ENCODE data around the gene MTA1.

The MTA1 gene

GRCh38 chr14:105475269-105476096 lies 55.9 kb downstream of the MTA1 start:
- peaks cover 43% of the 10 kb centered on the region for H3K27me3 ChIP-seq (replicated peaks; ENCODE audit: insufficient read depth, low read length)
- H3K9ac ChIP-seq (ENCODE audit: low read length), result no peak overlapping the region
- no peaks in the 10 kb centered on the region for H4K20me1 ChIP-seq (ENCODE audit: insufficient read depth, low read length)
- no peaks in the 10 kb centered on the region for H3F3A ChIP-seq (ENCODE audit: insufficient read depth, low read length)
- H3K27ac ChIP-seq (ENCODE audit: low read length), result no peak overlapping the region
- peak overlapping the region; percentile 24; the same call in 1 of the 2 replicates for H3K4me2 ChIP-seq (ENCODE audit: low read depth, low read length)
- TF ChIP-seq EZH2phosphoT487 (IDR thresholded peaks at IDR 0.05; ENCODE audit: low read length) (no peak), CTCF (IDR thresholded peaks at IDR 0.05; ENCODE audit: low read length) (no peak), EZH2 (optimal IDR thresholded peaks at IDR 0.05; ENCODE audit: low read depth, low read length) (no peak)
- no peaks in the 10 kb centered on the region for H3K4me1 ChIP-seq (ENCODE audit: low read length)
- no peaks in the 10 kb centered on the region for H3K9me2 ChIP-seq (replicated peaks; ENCODE audit: insufficient read depth, low read length)
- H3K79me2 ChIP-seq (ENCODE audit: low read length), result no peaks in the 10 kb centered on the region
- no peaks in the 10 kb centered on the region for H3K36me3 ChIP-seq (replicated peaks; ENCODE audit: insufficient read depth, low read length)
- H2AFZ ChIP-seq (ENCODE audit: low read length), result no peak overlapping the region
- no peak overlapping the region for H3K4me3 ChIP-seq (ENCODE audit: low read length)
- DNase-seq, result no peak
- no peaks in the 10 kb centered on the region for H3K9me3 ChIP-seq (replicated peaks; ENCODE audit: insufficient read depth, low read length)

GRCh38 chr14:105476097-105476830 lies 56.6 kb downstream of the MTA1 start:
- Histone ChIP-seq H3K4me3 (ENCODE audit: low read length) (no peak overlapping the region), H3K4me2 (ENCODE audit: low read depth, low read length) (no peak overlapping the region), H3K9me3 (replicated peaks; ENCODE audit: insufficient read depth, low read length) (no peaks in the 10 kb centered on the region), H3K9ac (ENCODE audit: low read length) (no peak overlapping the region), H3K79me2 (ENCODE audit: low read length) (no peaks in the 10 kb centered on the region), H2AFZ (ENCODE audit: low read length) (no peak overlapping the region), H3F3A (ENCODE audit: insufficient read depth, low read length) (no peaks in the 10 kb centered on the region), H3K27ac (ENCODE audit: low read length) (no peak overlapping the region), H3K27me3 (replicated peaks; ENCODE audit: insufficient read depth, low read length) (peaks cover 43% of the 10 kb centered on the region), H3K9me2 (replicated peaks; ENCODE audit: insufficient read depth, low read length) (no peaks in the 10 kb centered on the region), H3K36me3 (replicated peaks; ENCODE audit: insufficient read depth, low read length) (no peaks in the 10 kb centered on the region), H4K20me1 (ENCODE audit: insufficient read depth, low read length) (no peaks in the 10 kb centered on the region), H3K4me1 (ENCODE audit: low read length) (no peaks in the 10 kb centered on the region)
- DNase-seq, result no peak
- TF ChIP-seq CTCF (IDR thresholded peaks at IDR 0.05; ENCODE audit: low read length) (no peak), EZH2phosphoT487 (IDR thresholded peaks at IDR 0.05; ENCODE audit: low read length) (no peak)

- H3K4me1 ChIP-seq (ENCODE audit: low read length), result 0 out of 2 replicates have a peak, but pooled peaks cover under 1% of the 10 kb centered on the region
- TF ChIP-seq EZH2 (optimal IDR thresholded peaks at IDR 0.05; ENCODE audit: low read depth, low read length) (no peak), CTCF (IDR thresholded peaks at IDR 0.05; ENCODE audit: low read length) (no peak), EZH2phosphoT487 (IDR thresholded peaks at IDR 0.05; ENCODE audit: low read length) (no peak)
- H3K27ac ChIP-seq (ENCODE audit: low read length), result no peak overlapping the region
- no peak for DNase-seq
- H3K36me3 ChIP-seq (replicated peaks; ENCODE audit: insufficient read depth, low read length), result no peaks in the 10 kb centered on the region
- H2AFZ ChIP-seq (ENCODE audit: low read length), result no peak overlapping the region
- no peak overlapping the region for H3K4me3 ChIP-seq (ENCODE audit: low read length)
- H4K20me1 ChIP-seq (ENCODE audit: insufficient read depth, low read length), result no peaks in the 10 kb centered on the region
- no peaks in the 10 kb centered on the region for H3F3A ChIP-seq (ENCODE audit: insufficient read depth, low read length)
- no peak overlapping the region for H3K9ac ChIP-seq (ENCODE audit: low read length)
- H3K9me2 ChIP-seq (replicated peaks; ENCODE audit: insufficient read depth, low read length), result no peaks in the 10 kb centered on the region
- peaks cover 43% of the 10 kb centered on the region for H3K27me3 ChIP-seq (replicated peaks; ENCODE audit: insufficient read depth, low read length)
- no peaks in the 10 kb centered on the region for H3K9me3 ChIP-seq (replicated peaks; ENCODE audit: insufficient read depth, low read length)
- no peaks in the 10 kb centered on the region for H3K79me2 ChIP-seq (ENCODE audit: low read length)
- no peak overlapping the region for H3K4me2 ChIP-seq (ENCODE audit: low read depth, low read length)
These were observed 57.4 kb downstream of the MTA1 start for GRCh38 chr14:105476831-105477659.

All from MM.1S (cell line).